SK-N-SH (cell line): ENCODE measurements around the gene C6orf163. TPM values are rescaled to one million over a fixed set of nuclear protein-coding genes. Genes with fewer than 3 reads are reported as not detected.

Experiments used
- CTCF ChIA-PET: fragments of 300-600, 350-600 bp; formaldehyde crosslinking; extraction: SDS; loops from one replicate; lab custom pipeline; 2021; lab: Yijun Ruan, JAX
- POLR2A ChIA-PET: fragments of 350-600 bp; sonication (Branson Sonifier 250); formaldehyde crosslinking; extraction: SDS; loops from one replicate; lab custom pipeline; 2020; ENCODE audit warnings: antibody characterized with exemption, inconsistent platforms; lab: Yijun Ruan, JAX
- DNase-seq: peaks from one replicate; pipeline ENCODE4 v3.0.0; 2012
- H2AFZ ChIP-seq: fragments of 200-600 bp; sonication (generic); 2 replicates; pipeline ENCODE4 v1.8.1; 2016; ENCODE audit warnings: antibody characterized with exemption, mild to moderate bottlenecking, low read depth
- H3F3A ChIP-seq: fragments of 200-600 bp; sonication (generic); replicated peaks from 2 replicates; pipeline ENCODE3; 2016; ENCODE audit warnings: antibody characterized with exemption, mild to moderate bottlenecking; ENCODE audit not compliant: insufficient read depth
- H3K27ac ChIP-seq, 2 experiments: fragments of 200-500 bp in 1 of 2; fragments of 200-600 bp in 1 of 2; sonication (Bioruptor generic) in 1 of 2; sonication (generic), shearing (Covaris generic) in 1 of 2; 2 replicates each; pipeline versions ENCODE4 v1.5.1 to v1.6.1; 2014 to 2016; ENCODE audit warnings: low read depth in 2 of 2, inconsistent platforms in 1 of 2, low read length in 1 of 2, mild to moderate bottlenecking in 1 of 2, mixed read lengths in 1 of 2
- H3K27me3 ChIP-seq: fragments of 200-600 bp; sonication (generic), shearing (Covaris generic); 2 replicates; pipeline ENCODE4 v1.6.1; 2016; ENCODE audit warnings: mixed run types; ENCODE audit not compliant: insufficient read depth
- H3K36me3 ChIP-seq, 2 experiments: fragments of 200-500 bp in 1 of 2; fragments of 200-600 bp in 1 of 2; sonication (Bioruptor generic) in 1 of 2; sonication (generic) in 1 of 2; replicated peaks in 1 of 2; 2 replicates each; pipeline versions ENCODE3 to v1.5.1; 2014 to 2016; ENCODE audit warnings: low read length in 1 of 2, mild to moderate bottlenecking in 1 of 2; ENCODE audit not compliant: insufficient read depth in 2 of 2, control insufficient read depth in 1 of 2
- H3K4me1 ChIP-seq, 2 experiments: fragments of 200-500 bp in 1 of 2; fragments of 200-600 bp in 1 of 2; sonication (Bioruptor generic) in 1 of 2; sonication (generic), shearing (Covaris generic) in 1 of 2; 2 replicates each; pipeline versions ENCODE4 v1.5.1 to v1.6.1; 2014 to 2016; ENCODE audit warnings: low read depth in 1 of 2, low read length in 1 of 2, mixed run types in 1 of 2; ENCODE audit not compliant: insufficient read depth in 2 of 2, control insufficient read depth in 1 of 2
- H3K4me2 ChIP-seq: fragments of 200-600 bp; sonication (generic), shearing (Covaris generic); 2 replicates; pipeline ENCODE4 v1.6.1; 2017; ENCODE audit warnings: mixed run types
- H3K4me3 ChIP-seq, 2 experiments: fragments of 200-500 bp in 1 of 2; fragments of 200-600 bp in 1 of 2; sonication (Bioruptor generic) in 1 of 2; sonication (generic), shearing (Covaris generic) in 1 of 2; 2 replicates each; pipeline versions ENCODE4 v1.5.1 to v1.8.1; 2014 to 2016; ENCODE audit warnings: low read depth in 2 of 2, inconsistent platforms in 1 of 2, low read length in 1 of 2, mild to moderate bottlenecking in 1 of 2, mixed read lengths in 1 of 2, moderate library complexity in 1 of 2
- H3K79me2 ChIP-seq: fragments of 200-600 bp; sonication (generic); 2 replicates; pipeline ENCODE4 v1.8.1; 2017; ENCODE audit warnings: mild to moderate bottlenecking; ENCODE audit not compliant: insufficient read depth
- H3K9ac ChIP-seq: fragments of 200-600 bp; sonication (generic); 2 replicates; pipeline ENCODE4 v1.6.1; 2017; ENCODE audit warnings: mixed run types
- H3K9me2 ChIP-seq: fragments of 200-600 bp; sonication (generic); 2 replicates; pipeline ENCODE4 v1.6.1; 2017; ENCODE audit warnings: mixed run types
- H3K9me3 ChIP-seq: fragments of 200-600 bp; sonication (generic); 2 replicates; pipeline ENCODE4 v1.6.1; 2017; ENCODE audit warnings: mixed run types, mild to moderate bottlenecking, moderate library complexity
- H4K20me1 ChIP-seq: fragments of 200-600 bp; sonication (generic); 2 replicates; pipeline ENCODE4 v1.6.1; 2017; ENCODE audit warnings: mild to moderate bottlenecking, mixed run types; ENCODE audit not compliant: insufficient read depth
- CHD2 ChIP-seq: fragments of 150-350 bp; IDR thresholded peaks from 2 replicates; pipeline ENCODE4 v1.6.1; 2018; ENCODE audit warnings: low read length; ENCODE audit not compliant: partially characterized antibody
- EP300 ChIP-seq, 2 experiments: IDR thresholded peaks; 2 replicates each; pipeline versions ENCODE4 v1.4.0 to v1.6.1; 2012; ENCODE audit warnings: borderline replicate concordance in 1 of 2, low read depth in 1 of 2, low read length in 1 of 2
- FOSL2 ChIP-seq: IDR thresholded peaks from 2 replicates; pipeline ENCODE4 v1.4.0; 2012; ENCODE audit warnings: low read depth, mild to moderate bottlenecking, moderate library complexity, borderline replicate concordance
- FOXJ3 ChIP-seq: sonication (generic); formaldehyde crosslinking; IDR thresholded peaks from 2 replicates; pipeline ENCODE4 v1.5.1; 2020; ENCODE audit warnings: mild to moderate bottlenecking, missing genetic modification reagents
- FOXM1 ChIP-seq: IDR thresholded peaks from 2 replicates; pipeline ENCODE4 v1.4.0; 2012; ENCODE audit warnings: low read depth, mild to moderate bottlenecking
- GABPA ChIP-seq: IDR thresholded peaks from 2 replicates; pipeline ENCODE4 v1.4.0; 2012; ENCODE audit warnings: low read depth, mild to moderate bottlenecking
- GATA2 ChIP-seq: sonication (generic); formaldehyde crosslinking; IDR thresholded peaks from 2 replicates; pipeline ENCODE4 v1.5.0; 2020; ENCODE audit warnings: mild to moderate bottlenecking, missing genetic modification reagents
- IRF3 ChIP-seq: fragments of 150-350 bp; IDR thresholded peaks from 2 replicates; pipeline ENCODE4 v1.6.1; 2016; ENCODE audit warnings: mild to moderate bottlenecking, low read depth, low read length
- JUND ChIP-seq: IDR thresholded peaks from 2 replicates; pipeline ENCODE4 v1.4.0; 2012
- MAX ChIP-seq: IDR thresholded peaks from 2 replicates; pipeline ENCODE4 v1.4.0; 2012; ENCODE audit warnings: low read depth
- MEF2A ChIP-seq: IDR thresholded peaks from 2 replicates; pipeline ENCODE4 v1.4.0; 2012; ENCODE audit warnings: low read depth, borderline replicate concordance
- PBX3 ChIP-seq: IDR thresholded peaks from 2 replicates; pipeline ENCODE4; 2012
- RAD21 ChIP-seq: IDR thresholded peaks from 2 replicates; pipeline ENCODE4 v1.6.1; 2012; ENCODE audit warnings: mild to moderate bottlenecking, low read length
- RCOR1 ChIP-seq: fragments of 150-350 bp; IDR thresholded peaks from 2 replicates; pipeline ENCODE4 v1.6.1; 2017; ENCODE audit warnings: antibody characterized with exemption, low read length
- RXRA ChIP-seq: IDR thresholded peaks from 2 replicates; pipeline ENCODE4 v1.4.0; 2012; ENCODE audit warnings: low read depth, mild to moderate bottlenecking, borderline replicate concordance
- SMC3 ChIP-seq: IDR thresholded peaks from 2 replicates; pipeline ENCODE4 v1.6.1; 2012; ENCODE audit warnings: low read depth, low read length, improper control_type of control experiment
- WGBS: methylation state at CpG from one replicate; pipeline ENCODE4 v1.1.6; 2017; ENCODE audit warnings: low lambda C conversion rate; 5-methylcytosine and 5-hydroxymethylcytosine counted together
- polyA plus RNA-seq, 3 experiments: library from polyadenylated mRNA; depleted of rRNA; stranded (reverse); fragments of >200 nt; gene quantifications; 2 replicates each; pipeline ENCODE4 v1.2.3, GENCODE V29; 2012
- TF ChIP-seq, protein P1 (sequence below): IDR thresholded peaks from 2 replicates; pipeline ENCODE4 v1.6.1; 2012; ENCODE audit warnings: mild to moderate bottlenecking, low read depth, low read length, moderate library complexity
- TF ChIP-seq, protein P2 (sequence below): fragments of 150-350 bp; IDR thresholded peaks from 2 replicates; pipeline ENCODE4 v1.6.1; 2017; ENCODE audit warnings: antibody characterized with exemption, low read length, low read depth, borderline replicate concordance

Gene C6orf163
- polyA plus RNA-seq, 1 of the 3 experiments (the other 2 are of a cell fraction) = 0.49 TPM

DNA sequence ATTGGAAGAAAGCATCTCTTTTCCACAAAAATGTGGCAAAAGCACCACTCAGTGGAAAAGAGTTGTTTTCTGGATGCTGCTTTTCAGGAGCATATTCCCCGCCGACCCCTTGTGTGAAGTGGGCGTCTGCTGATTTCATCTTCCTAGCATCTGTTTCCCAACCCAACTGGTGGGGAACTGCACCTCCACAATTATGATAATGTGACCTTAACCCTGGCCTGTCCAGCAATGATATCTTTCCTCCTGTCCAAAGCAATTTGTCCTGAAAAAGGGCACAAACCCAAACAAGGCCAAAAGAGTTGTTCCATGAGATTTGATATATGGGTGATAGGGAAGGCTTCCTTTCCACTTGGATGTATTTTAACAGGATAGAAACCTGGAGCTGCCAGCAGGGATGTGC lies 29.5 kb upstream of the C6orf163 start (continued):
- TF ChIP-seq, protein P1, sequence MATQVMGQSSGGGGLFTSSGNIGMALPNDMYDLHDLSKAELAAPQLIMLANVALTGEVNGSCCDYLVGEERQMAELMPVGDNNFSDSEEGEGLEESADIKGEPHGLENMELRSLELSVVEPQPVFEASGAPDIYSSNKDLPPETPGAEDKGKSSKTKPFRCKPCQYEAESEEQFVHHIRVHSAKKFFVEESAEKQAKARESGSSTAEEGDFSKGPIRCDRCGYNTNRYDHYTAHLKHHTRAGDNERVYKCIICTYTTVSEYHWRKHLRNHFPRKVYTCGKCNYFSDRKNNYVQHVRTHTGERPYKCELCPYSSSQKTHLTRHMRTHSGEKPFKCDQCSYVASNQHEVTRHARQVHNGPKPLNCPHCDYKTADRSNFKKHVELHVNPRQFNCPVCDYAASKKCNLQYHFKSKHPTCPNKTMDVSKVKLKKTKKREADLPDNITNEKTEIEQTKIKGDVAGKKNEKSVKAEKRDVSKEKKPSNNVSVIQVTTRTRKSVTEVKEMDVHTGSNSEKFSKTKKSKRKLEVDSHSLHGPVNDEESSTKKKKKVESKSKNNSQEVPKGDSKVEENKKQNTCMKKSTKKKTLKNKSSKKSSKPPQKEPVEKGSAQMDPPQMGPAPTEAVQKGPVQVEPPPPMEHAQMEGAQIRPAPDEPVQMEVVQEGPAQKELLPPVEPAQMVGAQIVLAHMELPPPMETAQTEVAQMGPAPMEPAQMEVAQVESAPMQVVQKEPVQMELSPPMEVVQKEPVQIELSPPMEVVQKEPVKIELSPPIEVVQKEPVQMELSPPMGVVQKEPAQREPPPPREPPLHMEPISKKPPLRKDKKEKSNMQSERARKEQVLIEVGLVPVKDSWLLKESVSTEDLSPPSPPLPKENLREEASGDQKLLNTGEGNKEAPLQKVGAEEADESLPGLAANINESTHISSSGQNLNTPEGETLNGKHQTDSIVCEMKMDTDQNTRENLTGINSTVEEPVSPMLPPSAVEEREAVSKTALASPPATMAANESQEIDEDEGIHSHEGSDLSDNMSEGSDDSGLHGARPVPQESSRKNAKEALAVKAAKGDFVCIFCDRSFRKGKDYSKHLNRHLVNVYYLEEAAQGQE = no peak
- no peak for TF ChIP-seq MAX

DNA sequence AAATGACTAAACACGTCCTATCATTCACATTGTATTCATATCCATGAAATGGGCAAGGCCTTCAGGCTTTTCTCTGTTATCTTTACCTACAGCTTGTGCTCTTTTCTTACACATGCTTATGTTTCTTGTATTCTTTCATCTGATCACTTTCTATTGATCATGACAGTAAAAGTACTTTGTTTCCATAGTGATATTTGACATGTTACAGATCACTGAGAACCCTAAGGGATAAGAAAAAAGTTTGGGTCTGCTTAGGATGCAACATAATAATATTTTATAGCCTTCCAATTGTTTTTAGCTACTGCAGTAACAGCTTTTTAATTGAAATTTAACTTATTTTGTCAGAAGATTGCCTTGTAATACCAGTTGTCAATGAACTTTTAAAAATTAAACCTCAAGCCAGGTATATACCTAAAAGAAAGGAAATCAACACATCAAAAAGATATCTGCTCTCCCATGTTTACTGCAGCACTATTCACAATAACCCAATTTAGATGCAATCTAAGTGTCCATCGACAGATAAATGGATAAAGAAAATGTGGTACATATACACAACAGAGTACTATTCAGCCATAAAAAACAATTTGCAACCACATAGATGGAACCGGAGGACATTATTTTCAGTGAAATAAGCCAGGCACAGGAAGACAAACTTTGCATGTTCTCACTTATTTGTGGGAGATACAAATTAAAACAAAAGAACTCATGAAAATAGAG lies 25.2 kb upstream of the C6orf163 start:
- H3K27ac ChIP-seq = no peak overlapping the region
- no peak for TF ChIP-seq MEF2A
- TF ChIP-seq GABPA = no peak
- TF ChIP-seq FOXJ3 (CRISPR knock-in tag) = no peak
- no peak for TF ChIP-seq SMC3
- TF ChIP-seq, protein P2, sequence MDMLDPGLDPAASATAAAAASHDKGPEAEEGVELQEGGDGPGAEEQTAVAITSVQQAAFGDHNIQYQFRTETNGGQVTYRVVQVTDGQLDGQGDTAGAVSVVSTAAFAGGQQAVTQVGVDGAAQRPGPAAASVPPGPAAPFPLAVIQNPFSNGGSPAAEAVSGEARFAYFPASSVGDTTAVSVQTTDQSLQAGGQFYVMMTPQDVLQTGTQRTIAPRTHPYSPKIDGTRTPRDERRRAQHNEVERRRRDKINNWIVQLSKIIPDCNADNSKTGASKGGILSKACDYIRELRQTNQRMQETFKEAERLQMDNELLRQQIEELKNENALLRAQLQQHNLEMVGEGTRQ = no peak
- TF ChIP-seq IRF3 = no peak
- TF ChIP-seq GATA2 (CRISPR knock-in tag) = no peak
- no peak for TF ChIP-seq EP300 (IDR thresholded peaks at IDR 0.05; ENCODE audit: borderline replicate concordance in 1 of 2, low read depth in 1 of 2, low read length in 1 of 2)
- no peak for TF ChIP-seq JUND
- TF ChIP-seq MAX = no peak
- TF ChIP-seq RCOR1 = no peak
- TF ChIP-seq FOXM1 = no peak
- no peak for TF ChIP-seq RAD21
- no peak for TF ChIP-seq FOSL2
- TF ChIP-seq RXRA = no peak
- TF ChIP-seq CHD2 = no peak
- no peak for TF ChIP-seq PBX3
- H4K20me1 ChIP-seq = no peaks in the 10 kb centered on the region
- no peak overlapping the region for H3K4me3 ChIP-seq
- H3K27me3 ChIP-seq = no peaks in the 10 kb centered on the region
- H3K4me1 ChIP-seq = no peaks in the 10 kb centered on the region; a peak in 1 of 4 replicates
- H3K36me3 ChIP-seq = no peaks in the 10 kb centered on the region
- H3K9me3 ChIP-seq = no peaks in the 10 kb centered on the region
- H3K79me2 ChIP-seq = peaks cover 17% of the 10 kb centered on the region
- ChIA-PET CTCF (no interaction called here), POLR2A (no interaction called here)
- no peaks in the 10 kb centered on the region for H3F3A ChIP-seq
- H2AFZ ChIP-seq = no peak overlapping the region
- no peak for DNase-seq
- no peak overlapping the region for H3K4me2 ChIP-seq
- no peaks in the 10 kb centered on the region for H3K9me2 ChIP-seq
- H3K9ac ChIP-seq = no peak overlapping the region
- WGBS = 22% methylated on average over 3 of the region's 3 CpGs
